Calu3 (cell line): ENCODE results near the gene KLHL5. TPM values are rescaled to one million over a fixed set of nuclear protein-coding genes. Genes with fewer than 3 reads are reported as not detected.

Source experiments
- BruUV-seq: library from RNA; stranded (reverse); fragments of 400-500 nt; replicated peaks from 2 replicates; lab custom pipeline; 2021; lab: Mats Ljungman, UMichigan
- CTCF ChIA-PET: fragments of 300-600 bp; sonication (Branson Sonifier 250); formaldehyde crosslinking; loops from one replicate; lab custom pipeline; 2022; ENCODE audit warnings: antibody characterized with exemption; lab: Charles Lee
- DNase-seq: peaks from one replicate; pipeline ENCODE4 v3.0.0; 2022
- H3K27ac Mint-ChIP-seq: one replicate; pipeline ENCODE4 v1.8.0; 2022; ENCODE audit warnings: mixed read lengths; ENCODE audit not compliant: unreplicated experiment
- H3K27me3 Mint-ChIP-seq: one replicate; pipeline ENCODE4 v1.8.0; 2022; ENCODE audit warnings: mixed read lengths; ENCODE audit not compliant: unreplicated experiment
- H3K36me3 Mint-ChIP-seq: one replicate; pipeline ENCODE4 v1.8.0; 2022; ENCODE audit warnings: mild to moderate bottlenecking, moderate library complexity, mixed read lengths; ENCODE audit not compliant: insufficient read depth, unreplicated experiment
- H3K4me1 Mint-ChIP-seq: one replicate; pipeline ENCODE4 v1.8.0; 2022; ENCODE audit warnings: mild to moderate bottlenecking, low read depth, mixed read lengths; ENCODE audit not compliant: unreplicated experiment
- H3K4me3 Mint-ChIP-seq: one replicate; pipeline ENCODE4 v1.8.0; 2022; ENCODE audit warnings: mild to moderate bottlenecking, low read depth, moderate library complexity, mixed read lengths; ENCODE audit not compliant: unreplicated experiment
- H3K9me3 Mint-ChIP-seq: one replicate; pipeline ENCODE4 v1.8.0; 2022; ENCODE audit warnings: low read depth, mixed read lengths; ENCODE audit not compliant: unreplicated experiment
- CTCF ChIP-seq: fragments of 200-600 bp; IDR thresholded peaks from one replicate; pipeline ENCODE4 v1.8.0; 2022; ENCODE audit warnings: antibody characterized with exemption; ENCODE audit not compliant: unreplicated experiment
- intact Hi-C: fragments of 100-400 bp; cut with micrococcal nuclease; formaldehyde crosslinking; loops from one replicate; pipeline ENCODE4 v1.10.0; 2022; ENCODE audit not compliant: unreplicated experiment
- total RNA-seq: library from RNA; stranded (reverse); gene quantifications from 2 replicates; pipeline ENCODE4 v1.2.3, GENCODE V29; 2022

KLHL5 gene
- total RNA-seq, 1 experiment from 2014 or later, result 57.4 TPM

- Mint-ChIP-seq H3K27me3 (no peaks in the 10 kb centered on the region), H3K4me3 (no peak overlapping the region), H3K9me3 (no peaks in the 10 kb centered on the region), H3K27ac (no peak overlapping the region), H3K4me1 (no peaks in the 10 kb centered on the region), H3K36me3 (no peaks in the 10 kb centered on the region)
- DNase-seq, result no peak
- CTCF ChIA-PET, result no interaction called here
- TF ChIP-seq CTCF, result no peak
- BruUV-seq, result no TSS peak
- intact Hi-C loops, result no loop called here
Observed at GRCh38 chr4:39053983-39054382, 8.0 kb upstream of the KLHL5 start.

DNA sequence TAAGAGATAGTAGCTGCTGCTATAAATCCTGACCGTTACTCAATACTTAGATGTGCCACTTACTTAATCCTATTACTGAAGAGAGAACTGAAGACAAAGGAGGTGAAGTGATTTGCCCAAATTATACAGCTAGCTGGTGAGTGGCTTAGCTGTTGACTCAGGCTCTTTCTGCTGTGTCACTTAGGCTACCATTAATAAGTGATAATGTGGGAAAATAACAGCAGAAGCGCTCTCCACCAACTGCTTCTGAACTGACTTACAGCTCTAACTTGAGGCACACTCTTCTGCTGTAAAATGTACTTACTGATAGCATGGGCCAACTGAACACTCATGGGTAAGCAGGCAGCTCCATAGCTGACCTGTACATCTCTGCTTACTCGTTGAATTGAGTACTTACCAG is 7.5 kb upstream of the KLHL5 start:
- CTCF ChIA-PET, result interaction anchor here (0.7 kb wide), 1 partner anchor 24 kb away, joined by 5 read pairs; no protein-coding TSS in a partner anchor
- Mint-ChIP-seq H3K9me3 (no peaks in the 10 kb centered on the region), H3K27me3 (no peaks in the 10 kb centered on the region), H3K27ac (no peak overlapping the region), H3K36me3 (no peaks in the 10 kb centered on the region), H3K4me3 (no peak overlapping the region), H3K4me1 (no peaks in the 10 kb centered on the region)
- no peak for DNase-seq
- no TSS peak for BruUV-seq
- TF ChIP-seq CTCF, result no peak
- intact Hi-C loops, result no loop called here

DNA sequence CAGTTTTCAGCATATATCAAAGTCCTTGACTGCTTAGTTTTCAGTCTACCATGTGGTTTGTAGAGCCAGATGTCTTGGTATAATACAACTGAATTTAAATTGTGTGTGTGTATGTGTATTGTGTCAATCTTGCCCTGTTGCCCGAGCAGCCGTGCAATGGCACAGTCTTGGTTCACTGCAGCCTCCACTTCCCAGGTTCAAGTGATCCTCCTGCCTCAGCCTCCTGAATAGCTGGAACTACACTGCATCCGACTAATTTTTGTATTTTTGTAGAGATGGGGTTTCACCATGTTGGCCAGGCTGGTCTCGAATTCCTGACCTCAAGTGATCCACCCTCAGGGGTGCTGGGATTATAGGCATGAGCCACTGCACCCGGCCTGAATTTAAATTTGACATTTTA is 6.0 kb upstream of the KLHL5 start:
- no peak for DNase-seq
- TF ChIP-seq CTCF, result no peak
- Mint-ChIP-seq H3K27ac (no peak overlapping the region), H3K9me3 (no peaks in the 10 kb centered on the region), H3K4me1 (peaks cover 10% of the 10 kb centered on the region), H3K4me3 (no peak overlapping the region), H3K27me3 (no peaks in the 10 kb centered on the region), H3K36me3 (no peaks in the 10 kb centered on the region)
- intact Hi-C loops, result no loop called here
- BruUV-seq, result no TSS peak
- CTCF ChIA-PET, result interaction anchor here (0.6 kb wide), 1 partner anchor 162 kb away, joined by 7 read pairs; no protein-coding TSS in a partner anchor

DNA sequence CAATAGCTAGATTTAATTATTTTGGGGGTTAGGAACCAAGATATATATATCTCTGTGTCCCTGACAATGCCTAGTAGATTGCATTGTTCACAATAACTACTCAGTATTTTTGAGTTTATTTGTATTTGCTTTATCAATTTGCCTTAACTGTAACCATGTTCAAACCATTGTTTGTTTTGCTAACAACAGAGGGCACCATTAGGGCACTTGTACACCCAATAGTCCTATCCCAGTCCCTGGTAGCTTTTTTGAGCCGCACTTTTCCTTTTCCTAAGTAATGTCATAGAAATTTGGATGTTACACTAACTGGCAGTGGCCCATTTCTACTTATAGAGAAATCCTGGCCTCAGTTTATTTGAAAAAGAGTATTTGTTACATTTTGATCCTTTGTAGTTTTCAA is 575 bp upstream of the KLHL5 start:
- H3K4me3 Mint-ChIP-seq, result no peak overlapping the region
- H3K27me3 Mint-ChIP-seq, result no peaks in the 10 kb centered on the region
- H3K9me3 Mint-ChIP-seq, result no peaks in the 10 kb centered on the region
- H3K27ac Mint-ChIP-seq, result no peak overlapping the region
- no peak for TF ChIP-seq CTCF
- H3K36me3 Mint-ChIP-seq, result no peaks in the 10 kb centered on the region
- CTCF ChIA-PET, result no interaction called here
- BruUV-seq, result no TSS peak
- peaks cover 21% of the 10 kb centered on the region for H3K4me1 Mint-ChIP-seq
- intact Hi-C loops, result no loop called here
- no peak for DNase-seq
